Measurements from ENCODE around the gene ASB3. TPM values are rescaled to one million over a fixed set of nuclear protein-coding genes. Genes with fewer than 3 reads are reported as not detected.

Gene ASB3
- total RNA-seq, 2 donors from 2014 or later, result 13.3 to 24.1 TPM

DNA sequence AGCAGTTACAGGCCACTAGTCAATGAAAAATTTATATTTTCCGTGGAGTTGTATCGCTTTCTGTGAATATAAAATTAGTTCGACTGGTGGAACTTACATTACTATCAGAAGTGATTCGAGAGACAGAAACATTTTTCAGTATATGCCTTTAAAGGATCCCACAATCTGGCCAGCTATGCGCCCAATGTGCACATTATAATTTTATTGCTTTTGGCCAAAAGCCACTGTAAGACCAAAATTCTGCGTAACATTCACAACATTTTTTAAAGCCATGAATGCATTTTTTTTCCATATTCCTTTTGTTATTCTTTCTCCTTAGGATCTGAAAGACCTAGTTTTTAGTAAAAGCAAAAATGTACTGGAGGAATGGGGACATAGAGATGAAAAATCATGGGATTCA lies 150.2 kb downstream of the ASB3 start:
- Histone ChIP-seq H3K4me1 (ENCODE audit: control insufficient read depth in 1 of 2, low read depth in 2 of 2) (peaks cover 0 to 5% of the 10 kb centered on the region in 2 donors), H3K27me3 (replicated peaks; ENCODE audit: insufficient read depth) (no peaks in the 10 kb centered on the region), H3K27ac (no peak overlapping the region), H3K4me3 (no peak overlapping the region), H3K36me3 (no peaks in the 10 kb centered on the region), H3K9me3 (no peaks in the 10 kb centered on the region)
- ATAC-seq (ENCODE audit: insufficient number of reproducible peaks, low FRiP score, low read depth) (no peak), DNase-seq (ENCODE audit: low spot score) (no peak)
- TF ChIP-seq, protein P1, sequence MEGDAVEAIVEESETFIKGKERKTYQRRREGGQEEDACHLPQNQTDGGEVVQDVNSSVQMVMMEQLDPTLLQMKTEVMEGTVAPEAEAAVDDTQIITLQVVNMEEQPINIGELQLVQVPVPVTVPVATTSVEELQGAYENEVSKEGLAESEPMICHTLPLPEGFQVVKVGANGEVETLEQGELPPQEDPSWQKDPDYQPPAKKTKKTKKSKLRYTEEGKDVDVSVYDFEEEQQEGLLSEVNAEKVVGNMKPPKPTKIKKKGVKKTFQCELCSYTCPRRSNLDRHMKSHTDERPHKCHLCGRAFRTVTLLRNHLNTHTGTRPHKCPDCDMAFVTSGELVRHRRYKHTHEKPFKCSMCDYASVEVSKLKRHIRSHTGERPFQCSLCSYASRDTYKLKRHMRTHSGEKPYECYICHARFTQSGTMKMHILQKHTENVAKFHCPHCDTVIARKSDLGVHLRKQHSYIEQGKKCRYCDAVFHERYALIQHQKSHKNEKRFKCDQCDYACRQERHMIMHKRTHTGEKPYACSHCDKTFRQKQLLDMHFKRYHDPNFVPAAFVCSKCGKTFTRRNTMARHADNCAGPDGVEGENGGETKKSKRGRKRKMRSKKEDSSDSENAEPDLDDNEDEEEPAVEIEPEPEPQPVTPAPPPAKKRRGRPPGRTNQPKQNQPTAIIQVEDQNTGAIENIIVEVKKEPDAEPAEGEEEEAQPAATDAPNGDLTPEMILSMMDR (IDR thresholded peaks at IDR 0.05), result no peak

DNA sequence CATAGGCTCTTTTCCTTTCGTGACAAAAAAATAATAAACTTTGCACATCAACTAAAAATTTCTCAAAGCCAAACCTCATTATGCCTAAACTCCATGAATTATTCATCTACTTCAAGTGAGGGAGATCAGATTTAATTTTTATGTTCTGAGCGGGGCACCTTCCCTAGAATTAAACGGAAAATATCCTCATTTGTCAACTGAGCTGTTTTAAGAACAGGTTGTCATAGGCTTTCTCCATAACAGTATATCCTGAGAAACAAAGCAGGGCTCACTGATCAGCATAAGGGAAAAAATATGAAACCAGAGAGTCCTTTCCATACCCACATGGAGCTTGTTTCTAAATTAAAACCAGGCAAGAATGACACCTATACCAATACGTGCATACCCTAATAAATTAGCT lies 150.6 kb downstream of the ASB3 start:
- Histone ChIP-seq H3K9me3 (no peaks in the 10 kb centered on the region), H3K4me3 (no peak overlapping the region), H3K4me1 (ENCODE audit: control insufficient read depth in 1 of 2, low read depth in 2 of 2) (peaks cover 0 to 5% of the 10 kb centered on the region in 2 donors), H3K27ac (no peak overlapping the region), H3K36me3 (no peaks in the 10 kb centered on the region), H3K27me3 (replicated peaks; ENCODE audit: insufficient read depth) (no peaks in the 10 kb centered on the region)
- TF ChIP-seq, protein P1 (IDR thresholded peaks at IDR 0.05), result no peak
- DNase-seq (ENCODE audit: low spot score) (no peak), ATAC-seq (ENCODE audit: insufficient number of reproducible peaks, low FRiP score, low read depth) (no peak)

DNA sequence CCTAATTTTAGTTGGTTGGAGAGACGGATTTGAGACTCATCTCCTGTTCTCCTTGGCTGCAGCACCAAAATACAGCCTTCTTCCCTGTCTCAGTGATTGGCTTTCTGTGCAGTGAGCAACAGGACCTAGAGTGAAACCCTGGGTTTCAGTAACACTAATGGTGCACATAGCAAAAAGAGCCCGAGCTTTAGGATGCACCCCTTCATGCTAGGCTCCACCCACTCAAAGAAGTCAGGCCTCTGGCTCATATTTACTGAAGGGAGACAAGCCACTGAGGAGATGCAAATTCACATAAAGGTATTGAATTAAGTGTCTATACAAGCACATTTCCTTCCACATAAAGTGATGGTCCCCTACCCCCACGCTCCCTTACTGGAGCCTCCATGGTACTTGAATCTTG lies 151.1 kb downstream of the ASB3 start:
- DNase-seq (ENCODE audit: low spot score), result no peak
- H3K27me3 ChIP-seq (replicated peaks; ENCODE audit: insufficient read depth), result no peaks in the 10 kb centered on the region
- no peaks in the 10 kb centered on the region for H3K36me3 ChIP-seq
- no peaks in the 10 kb centered on the region for H3K9me3 ChIP-seq
- H3K27ac ChIP-seq, result no peak overlapping the region
- H3K4me1 ChIP-seq (ENCODE audit: control insufficient read depth in 1 of 2, low read depth in 2 of 2), result peaks cover 0 to 5% of the 10 kb centered on the region in 2 donors
- H3K4me3 ChIP-seq, result no peak overlapping the region
- no peak for ATAC-seq (ENCODE audit: insufficient number of reproducible peaks, low FRiP score, low read depth)
- TF ChIP-seq, protein P1 (IDR thresholded peaks at IDR 0.05), result no peak

DNA sequence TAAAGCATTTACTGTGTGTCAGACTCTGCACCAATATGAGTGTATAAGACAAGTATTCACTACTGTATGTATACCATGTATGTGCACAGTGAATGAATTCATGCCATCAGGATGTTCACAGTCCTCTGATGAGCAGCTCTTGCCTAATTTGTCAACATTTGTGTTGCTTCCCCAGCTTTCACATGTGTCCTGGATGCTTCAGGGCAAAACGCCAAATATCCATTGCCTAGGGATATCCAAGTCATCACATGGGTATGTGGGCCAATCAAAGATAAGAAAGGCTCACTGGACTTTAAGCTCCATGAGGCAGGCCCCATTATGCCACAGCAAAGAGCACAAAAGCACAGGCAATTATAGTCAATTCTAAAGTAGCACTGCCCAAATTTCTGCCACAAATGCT lies 153.3 kb downstream of the ASB3 start:
- Histone ChIP-seq H3K4me1 (ENCODE audit: control insufficient read depth in 1 of 2, low read depth in 2 of 2) (peaks cover 0 to 5% of the 10 kb centered on the region in 2 donors), H3K36me3 (no peaks in the 10 kb centered on the region), H3K9me3 (no peaks in the 10 kb centered on the region), H3K27me3 (replicated peaks; ENCODE audit: insufficient read depth) (no peaks in the 10 kb centered on the region), H3K4me3 (no peak overlapping the region), H3K27ac (no peak overlapping the region)
- ATAC-seq (ENCODE audit: insufficient number of reproducible peaks, low FRiP score, low read depth), result no peak
- no peak for DNase-seq (ENCODE audit: low spot score)
- TF ChIP-seq, protein P1 (IDR thresholded peaks at IDR 0.05), result no peak

DNA sequence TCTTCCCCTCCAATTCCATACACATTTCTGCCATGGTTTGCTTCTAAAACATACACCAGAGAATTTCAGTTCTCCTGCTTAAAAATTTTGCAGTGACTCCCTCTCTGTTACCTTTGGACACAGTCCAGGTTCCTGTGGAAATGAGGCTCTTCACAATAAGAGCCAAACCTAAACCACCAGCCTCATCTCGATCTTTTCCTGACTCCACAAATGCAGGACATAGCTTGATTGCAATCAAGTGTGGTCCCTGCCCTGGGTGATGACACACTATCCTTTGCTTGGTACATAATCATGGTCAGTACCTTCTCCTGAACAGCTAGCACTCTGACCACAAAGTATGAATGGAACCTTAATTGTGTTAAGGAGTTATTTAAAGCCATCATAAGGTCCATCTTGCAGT lies 154.0 kb downstream of the ASB3 start:
- H3K36me3 ChIP-seq, result no peaks in the 10 kb centered on the region
- no peak for DNase-seq (ENCODE audit: low spot score)
- H3K27me3 ChIP-seq (replicated peaks; ENCODE audit: insufficient read depth), result no peaks in the 10 kb centered on the region
- H3K27ac ChIP-seq, result no peak overlapping the region
- peaks cover 0 to 5% of the 10 kb centered on the region in 2 donors for H3K4me1 ChIP-seq (ENCODE audit: control insufficient read depth in 1 of 2, low read depth in 2 of 2)
- TF ChIP-seq, protein P1 (IDR thresholded peaks at IDR 0.05), result no peak
- no peak overlapping the region for H3K4me3 ChIP-seq
- ATAC-seq (ENCODE audit: insufficient number of reproducible peaks, low FRiP score, low read depth), result no peak
- no peaks in the 10 kb centered on the region for H3K9me3 ChIP-seq
